ENCODE measurements around the gene CNTNAP4.

GRCh38 chr16:76607317-76607716 lies 330.1 kb downstream of the CNTNAP4 start:
- no peak for TF ChIP-seq POLR2AphosphoS5 (IDR thresholded peaks at IDR 0.05; ENCODE audit: low read depth, low read length)
- TF ChIP-seq REST (IDR thresholded peaks at IDR 0.05; ENCODE audit: insufficient read depth in 1 of 2, low read depth in 2 of 2, low read length in 2 of 2), result no peak
- no peak for TF ChIP-seq SIN3A (IDR thresholded peaks at IDR 0.05; ENCODE audit: borderline replicate concordance, insufficient read depth, low read length)
- TF ChIP-seq TAF1 (IDR thresholded peaks at IDR 0.05; ENCODE audit: borderline replicate concordance, insufficient read depth, low read length), result no peak
- no peak for TF ChIP-seq FOXP2 (optimal IDR thresholded peaks at IDR 0.05; ENCODE audit: borderline replicate concordance, extremely low read depth, extremely low read length, insufficient read depth)
